CD4-positive, alpha-beta T cell treated with Interferon alpha-2 for 1 hour (primary cell): ENCODE data around the gene MCTP2.
"Not testable (repeated sequence)": the region's sequence is repeated elsewhere in the genome, so short reads cannot be mapped to it uniquely, and the experiment has no call there.

Experiments used
- DNase-seq, 2 donors: peaks; one replicate each; pipeline ENCODE4 v3.0.0-alpha.2; 2020 to 2022

MCTP2 gene

DNA sequence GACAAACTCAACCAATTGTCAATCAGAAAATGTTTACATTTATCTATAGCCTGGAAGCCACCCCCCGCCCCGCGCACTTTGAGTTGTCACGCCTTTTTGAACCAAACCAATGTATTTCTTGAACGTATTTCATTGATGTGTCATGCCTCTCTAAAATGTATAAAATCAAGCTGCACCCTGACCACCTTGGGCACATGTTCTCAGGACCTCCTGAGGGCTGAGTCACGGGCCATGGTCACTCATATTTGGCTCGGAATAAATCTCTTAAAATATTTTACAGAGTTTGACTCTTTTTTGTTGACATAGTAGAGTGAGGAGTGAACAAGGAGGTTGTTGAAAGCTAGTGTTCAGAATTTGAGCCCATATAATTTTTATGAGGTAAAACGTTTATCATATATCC lies 6.5 kb downstream of the MCTP2 start:
- no peak for DNase-seq

DNA sequence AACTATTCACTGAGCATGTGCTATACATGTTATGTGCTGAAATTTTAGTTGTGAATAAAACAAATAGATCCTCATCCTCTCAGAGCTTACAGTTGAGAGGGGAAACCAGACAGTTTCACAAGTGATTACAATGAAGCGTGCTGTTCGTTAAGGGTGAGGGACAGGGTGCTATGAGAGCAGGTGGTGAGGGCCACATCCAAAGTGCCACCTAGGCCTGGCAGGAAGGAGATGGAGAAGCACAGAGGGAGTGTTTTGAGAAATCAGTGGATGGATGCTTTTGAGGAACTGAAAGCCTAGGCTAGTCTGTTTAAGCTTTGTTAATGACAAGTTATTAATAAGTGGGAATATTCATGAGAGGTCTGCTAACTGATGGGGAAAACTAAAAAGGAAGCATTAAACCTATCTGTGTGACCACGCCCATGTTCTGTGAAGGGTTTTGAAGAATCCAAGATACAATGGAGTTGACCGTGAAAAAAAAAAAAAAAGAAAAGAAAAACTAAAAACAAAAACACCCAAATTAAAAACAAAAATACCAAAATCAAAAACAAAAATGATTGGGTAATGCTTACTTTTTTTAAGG lies 7.3 kb downstream of the MCTP2 start:
- peak; percentile 22 to 34 for DNase-seq

DNA sequence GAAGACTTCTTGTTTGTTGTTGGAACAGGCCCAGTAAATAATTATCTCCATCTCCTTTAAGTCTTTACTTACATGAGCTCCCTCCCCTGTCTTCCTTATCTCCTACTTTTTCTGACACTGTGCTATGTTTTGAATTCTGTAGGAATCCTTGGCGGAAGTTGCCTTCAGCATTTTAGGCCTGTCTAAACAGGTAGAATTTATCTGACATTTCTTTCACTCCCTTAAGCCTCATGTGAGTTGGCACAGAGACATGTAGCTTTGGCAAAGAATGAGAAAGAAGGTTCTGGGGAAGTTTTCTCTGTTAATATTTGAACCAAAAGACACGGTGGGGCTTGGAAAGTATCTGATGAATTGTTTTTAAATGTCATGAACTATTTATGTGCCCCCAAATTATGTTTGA lies 8.1 kb downstream of the MCTP2 start:
- no peak for DNase-seq

DNA sequence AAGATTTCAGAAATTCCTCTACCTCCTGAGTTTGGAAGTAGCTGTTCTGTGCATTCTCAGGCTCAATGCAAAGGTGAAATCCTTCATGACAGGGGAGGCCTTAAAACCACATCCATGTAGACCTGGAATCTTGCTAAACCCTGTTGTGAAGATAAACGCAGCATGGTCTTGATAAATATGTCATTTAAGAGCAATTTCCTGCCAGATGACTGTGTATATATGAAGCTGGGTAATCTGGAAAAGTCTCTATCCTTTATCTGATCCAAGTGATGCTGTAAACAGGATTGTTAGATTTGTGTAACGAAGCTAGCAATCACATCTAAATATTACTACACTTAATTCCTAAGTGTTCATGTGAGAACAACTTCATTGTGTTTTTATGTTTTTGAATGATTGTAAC lies 9.1 kb downstream of the MCTP2 start:
- DNase-seq, result no peak

DNA sequence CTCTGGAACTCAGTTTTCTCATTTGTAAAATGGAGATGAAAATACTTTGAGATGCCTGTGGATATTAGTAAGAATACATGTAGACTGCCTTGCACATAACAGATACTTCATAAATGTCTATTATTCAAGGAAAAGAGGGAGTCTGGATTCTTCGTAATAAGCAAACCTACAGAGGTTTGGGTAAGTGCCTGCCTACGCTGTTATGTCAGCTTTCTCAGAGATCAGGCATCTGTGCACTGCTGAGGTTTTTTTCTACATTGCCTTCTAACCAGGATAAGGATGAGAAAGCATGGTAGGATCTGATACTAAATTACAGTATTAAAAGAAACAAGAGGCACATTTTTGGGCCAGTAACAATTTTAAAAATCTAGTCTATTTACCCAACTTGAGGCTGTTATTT lies 10.9 kb downstream of the MCTP2 start:
- DNase-seq, result no peak

DNA sequence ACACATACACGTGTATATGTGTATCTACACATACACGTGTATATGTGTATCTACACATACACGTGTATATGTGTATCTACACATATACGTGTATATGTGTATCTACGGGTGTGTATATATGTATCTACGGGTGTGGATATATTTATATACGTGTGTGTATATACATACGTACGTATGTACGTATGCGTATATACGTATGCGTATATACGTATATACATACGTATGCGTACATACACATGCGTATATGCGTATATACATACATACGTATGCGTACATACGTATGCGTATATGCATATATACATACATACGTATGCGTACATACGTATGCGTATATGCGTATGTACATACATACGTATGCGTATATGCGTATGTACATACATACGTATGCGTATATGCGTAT lies 11.6 kb downstream of the MCTP2 start:
- DNase-seq, result not testable (repeated sequence)

DNA sequence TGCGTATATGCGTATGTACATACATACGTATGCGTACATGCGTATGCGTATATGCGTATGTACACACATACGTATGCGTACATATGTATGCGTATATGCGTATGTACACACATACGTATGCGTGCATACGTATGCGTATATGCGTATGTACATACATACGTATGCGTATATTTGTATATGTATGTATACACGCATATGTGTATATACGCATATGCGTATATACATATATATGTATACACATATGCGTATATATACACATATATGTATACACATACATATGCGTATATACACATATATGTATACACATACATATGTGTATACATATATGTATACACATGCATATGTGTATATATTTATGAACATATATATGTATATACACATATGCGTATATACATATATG lies 12.1 kb downstream of the MCTP2 start:
- DNase-seq, result no peak

DNA sequence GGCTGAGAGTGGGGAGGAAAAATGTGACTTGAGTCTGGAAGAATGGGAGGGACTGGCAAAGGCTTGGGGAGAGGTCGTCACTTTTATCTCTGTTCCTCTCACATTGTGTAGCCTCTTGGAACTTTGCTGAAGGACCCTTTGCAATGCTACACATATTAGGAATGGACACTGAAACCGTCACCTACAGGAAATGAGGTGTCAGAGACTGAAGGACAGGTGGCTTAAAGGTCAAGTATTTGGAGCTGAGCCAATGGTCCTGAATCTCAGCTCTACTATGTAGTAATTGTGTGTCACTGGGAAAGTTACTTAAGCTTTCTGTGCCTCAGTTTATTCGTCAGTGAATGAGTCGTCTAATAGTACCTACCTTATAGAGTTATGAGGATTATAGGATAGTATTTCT lies 14.7 kb downstream of the MCTP2 start:
- no peak for DNase-seq

DNA sequence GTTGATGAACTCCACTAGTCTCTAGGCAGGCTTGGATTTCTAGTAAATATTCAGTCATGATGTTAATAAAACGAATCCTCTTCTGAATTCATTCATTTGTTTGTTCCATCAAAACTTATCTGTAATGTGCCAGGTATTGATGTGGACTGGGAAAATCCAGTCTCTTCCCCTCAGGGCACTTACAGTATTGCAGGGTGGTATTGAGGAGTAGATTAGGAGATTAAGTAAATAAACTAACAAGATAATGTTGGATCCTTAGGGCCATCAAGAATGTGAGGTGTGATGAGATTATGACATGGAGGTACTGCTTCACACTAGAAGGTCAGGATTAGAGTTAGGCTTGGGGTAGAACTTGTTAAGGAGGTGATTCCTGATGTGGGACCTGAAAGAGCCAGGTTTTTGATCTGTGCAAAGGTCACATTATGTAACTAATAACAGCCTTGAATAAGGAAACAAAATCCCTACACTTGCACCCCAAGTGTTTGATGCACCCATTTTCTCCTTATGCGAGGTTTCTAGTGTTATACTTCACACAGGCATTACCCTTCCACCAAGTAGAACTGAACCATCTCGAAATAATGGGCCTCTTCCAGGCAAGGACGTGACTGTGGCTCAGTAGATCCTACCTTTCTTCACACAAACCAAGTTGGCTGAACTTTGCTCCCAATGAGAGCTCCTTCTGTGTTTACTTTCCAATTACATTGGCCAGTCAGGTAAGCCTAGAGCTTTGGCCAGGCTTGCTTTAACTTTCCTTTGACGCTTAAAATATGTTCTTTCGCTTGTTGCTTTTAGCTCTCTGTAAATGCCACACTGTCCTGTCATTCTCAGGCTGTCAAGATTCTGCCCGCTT lies 16.7 kb downstream of the MCTP2 start:
- no peak for DNase-seq

DNA sequence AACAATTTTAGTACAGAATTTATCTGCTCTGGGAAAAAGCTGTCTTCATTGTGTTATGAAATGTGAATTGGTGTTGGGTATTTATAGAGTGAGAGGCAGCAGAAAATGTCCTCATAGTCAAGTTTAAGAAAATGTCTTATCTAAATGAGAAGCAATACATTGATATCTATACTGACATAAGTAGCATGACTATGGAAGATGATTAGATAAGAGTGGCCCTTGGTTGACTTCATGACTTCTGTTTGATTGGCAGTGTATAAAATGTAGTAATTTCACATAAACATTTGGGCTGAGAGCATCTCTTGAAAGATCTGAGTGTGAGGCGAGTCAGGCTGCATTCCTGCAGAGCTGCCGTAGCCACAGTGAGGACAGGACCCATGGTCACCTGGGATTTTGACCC lies 19.4 kb downstream of the MCTP2 start:
- no peak for DNase-seq

DNA sequence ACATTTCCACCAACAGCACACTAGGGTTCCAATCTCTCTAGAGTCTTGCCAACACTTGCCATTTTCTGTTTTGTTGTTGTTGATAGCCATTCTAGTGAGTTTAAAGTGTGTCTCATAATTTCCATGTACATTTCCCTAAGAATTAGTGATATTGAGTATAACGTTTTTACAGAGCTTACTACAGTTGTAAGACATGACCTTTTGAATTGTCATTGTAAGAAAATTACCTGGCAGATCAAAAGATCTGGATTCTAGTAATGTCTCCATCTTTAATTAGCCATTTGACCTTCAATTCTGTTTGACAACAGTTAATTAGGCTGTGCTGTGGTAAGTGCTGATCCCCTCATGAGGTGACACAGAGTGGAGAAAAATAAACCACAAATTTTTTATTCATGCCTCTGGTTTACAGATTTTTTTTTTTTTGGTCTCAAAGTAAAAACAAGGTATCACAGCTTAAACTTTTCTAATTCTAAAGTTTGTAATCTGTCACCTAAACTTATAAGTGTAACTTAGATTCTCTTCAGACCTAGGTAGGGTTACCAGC lies 20.9 kb downstream of the MCTP2 start:
- DNase-seq, result no peak

DNA sequence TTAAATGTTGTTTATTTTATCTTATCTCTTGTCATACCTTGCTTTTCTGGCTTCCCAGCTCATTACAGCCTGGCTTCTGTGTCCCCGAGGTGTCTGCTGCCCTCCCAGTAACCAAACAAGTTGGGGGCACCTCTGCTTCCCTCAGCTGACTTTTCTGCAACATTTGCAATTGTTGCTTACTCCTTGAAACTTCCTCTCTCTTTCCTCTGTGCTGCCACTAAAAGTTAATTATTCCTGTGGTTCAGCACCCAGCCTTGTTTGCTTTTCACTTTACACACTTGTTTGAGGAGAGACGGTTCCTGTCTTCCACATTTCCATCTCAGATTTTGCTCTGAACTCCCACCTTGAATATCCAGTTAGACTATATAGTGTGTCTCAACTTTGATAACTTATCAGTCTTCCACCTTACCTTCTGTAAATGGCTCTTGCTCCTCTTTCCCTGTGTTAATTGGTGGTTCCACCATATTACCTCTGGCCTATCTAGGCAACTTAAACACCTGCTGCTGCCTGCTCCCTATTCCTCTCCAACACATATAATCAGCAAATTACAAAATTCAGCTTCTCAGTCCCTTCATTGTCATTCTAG lies 21.6 kb downstream of the MCTP2 start:
- DNase-seq, result no peak

DNA sequence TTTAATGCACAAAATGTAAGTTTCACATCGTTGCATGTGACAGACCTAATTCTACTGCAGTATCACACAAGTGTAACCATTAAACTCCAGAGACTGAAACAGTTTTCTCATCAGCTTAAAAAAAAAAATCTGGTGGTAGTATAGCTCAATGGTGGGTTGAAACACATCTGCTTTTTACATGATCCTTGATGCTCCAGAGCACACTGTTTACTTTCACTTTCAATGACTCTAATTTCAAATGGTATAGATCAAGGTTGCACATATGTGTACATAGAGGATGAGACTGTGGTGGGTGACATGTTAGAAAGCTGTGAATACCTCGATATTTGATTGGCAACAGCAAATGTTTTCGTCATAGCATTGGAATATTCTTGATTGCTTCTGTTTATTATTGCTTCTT lies 22.4 kb downstream of the MCTP2 start:
- no peak for DNase-seq

DNA sequence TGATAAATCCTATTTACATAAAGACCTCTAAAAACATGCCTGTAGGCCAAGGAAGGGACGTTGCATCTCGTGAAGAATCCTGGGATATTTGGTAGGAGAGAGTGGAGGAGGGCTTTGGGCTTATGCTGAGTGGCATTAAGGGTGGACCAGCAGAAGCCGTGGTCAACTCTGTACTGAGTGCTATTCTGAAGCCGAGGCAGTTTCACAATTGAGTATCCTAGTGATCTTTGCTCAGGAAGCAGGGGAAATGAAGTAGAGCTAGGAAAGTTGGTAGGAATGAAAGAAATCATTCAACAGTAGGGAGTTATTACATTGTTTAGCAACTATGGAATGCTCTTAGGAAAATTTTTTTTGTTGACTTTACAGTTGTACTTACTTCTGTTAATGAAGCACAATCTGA lies 24.2 kb downstream of the MCTP2 start:
- no peak for DNase-seq

DNA sequence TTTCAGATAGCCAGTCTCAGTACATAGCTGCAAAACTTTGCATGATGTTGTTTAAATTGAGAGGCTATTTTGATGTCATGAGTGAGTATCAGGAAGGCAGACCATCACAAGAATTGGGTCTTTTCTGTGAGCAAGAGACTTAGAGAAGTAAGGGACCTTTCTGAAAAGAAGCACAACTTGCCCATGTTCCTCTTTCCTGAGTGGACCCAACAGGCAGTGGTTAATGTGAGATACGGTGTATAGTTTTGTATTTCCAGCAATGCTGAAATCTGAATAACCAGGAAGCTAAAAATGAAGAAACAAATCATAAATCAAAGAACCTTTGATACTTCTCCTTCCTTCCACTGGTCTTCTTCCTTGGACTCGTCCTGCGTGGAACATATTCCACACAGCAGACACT lies 25.1 kb downstream of the MCTP2 start:
- no peak for DNase-seq

DNA sequence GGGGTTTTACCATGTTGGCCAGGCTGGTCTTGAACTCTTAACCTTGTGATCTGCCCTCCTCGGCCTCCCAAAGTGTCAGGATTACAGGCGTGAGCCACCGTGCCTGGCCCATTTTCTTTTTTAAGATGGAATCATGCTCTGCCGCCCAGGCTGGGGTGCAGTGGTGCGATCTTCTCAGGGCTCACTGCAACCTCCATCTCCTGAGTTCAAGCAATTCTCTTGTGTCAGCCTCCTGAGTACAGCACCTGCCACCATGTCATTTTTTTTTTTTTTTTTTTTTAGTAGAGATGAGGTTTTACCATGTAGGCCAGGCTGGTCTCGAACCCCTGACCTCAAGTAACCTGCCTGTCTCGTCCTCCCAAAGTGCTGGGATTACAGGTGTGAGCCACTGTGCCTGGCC lies 26.4 kb downstream of the MCTP2 start:
- not testable (repeated sequence) for DNase-seq

DNA sequence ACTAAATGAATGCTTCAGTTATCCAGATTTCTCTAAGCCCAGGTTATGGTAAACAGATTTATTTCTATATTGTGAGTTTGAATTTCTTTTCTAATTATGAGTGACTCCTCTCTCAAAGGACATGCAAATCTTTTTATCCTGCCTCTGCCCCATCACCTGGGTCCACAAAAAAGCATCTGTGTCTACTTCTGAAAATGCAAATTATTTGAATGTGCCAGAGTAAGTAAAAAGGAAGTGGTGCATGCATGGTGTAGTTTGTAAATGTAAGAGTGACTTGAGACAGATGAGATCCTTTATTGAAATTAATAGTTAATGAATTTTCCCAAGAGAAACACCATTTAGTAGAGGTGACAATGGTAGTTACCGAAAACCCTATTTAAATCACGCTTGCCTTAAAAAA lies 26.9 kb downstream of the MCTP2 start:
- DNase-seq, result peak in 1 of 2 donors; percentile 31

DNA sequence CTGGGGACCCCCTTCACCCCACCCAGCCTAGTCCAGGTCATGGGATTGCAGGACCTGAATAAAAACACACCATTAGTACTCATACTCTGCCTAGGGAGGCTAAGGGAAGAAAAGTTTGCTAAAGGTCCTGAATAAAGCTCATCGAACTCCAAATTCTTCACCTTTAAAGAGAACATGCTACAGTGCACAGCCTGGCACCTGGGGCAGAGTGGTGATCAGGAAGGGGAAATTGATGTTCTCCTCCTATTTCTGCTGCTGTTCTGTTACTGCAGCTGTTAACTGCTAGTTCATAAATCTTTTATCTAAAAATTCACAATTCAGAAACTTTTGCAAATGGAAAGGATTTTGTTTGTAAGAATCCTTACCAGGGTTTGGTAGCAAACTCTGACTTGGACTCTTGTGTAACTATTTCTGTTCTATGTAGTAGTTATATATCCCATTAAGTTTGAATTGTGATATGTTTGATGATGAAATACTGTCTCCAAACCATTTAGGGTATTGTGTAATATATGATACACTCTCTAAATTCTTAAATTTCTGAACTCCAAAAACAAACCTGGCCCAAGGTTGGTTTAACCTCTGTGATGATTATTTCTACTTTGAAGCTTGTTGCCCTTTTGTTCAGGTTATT lies 27.9 kb downstream of the MCTP2 start:
- DNase-seq, result no peak

DNA sequence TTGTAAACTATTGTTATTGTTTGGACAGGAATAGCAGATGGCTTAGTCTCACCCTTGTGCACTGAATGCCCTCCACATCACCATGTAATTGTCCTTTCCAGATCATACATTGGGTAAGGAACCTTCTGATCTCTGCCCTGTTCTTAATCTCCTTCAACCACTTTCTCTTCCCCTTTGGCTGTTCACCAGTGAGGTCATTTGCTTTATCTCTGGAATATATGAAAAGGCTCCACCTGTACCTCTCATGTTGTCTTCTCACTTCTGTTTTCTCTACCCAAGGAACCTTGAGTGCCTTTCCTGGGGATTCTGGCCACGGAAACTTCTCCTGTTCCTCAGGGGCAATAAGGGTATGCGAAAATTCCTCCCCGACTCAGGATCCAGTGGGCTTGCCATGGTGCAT lies 28.5 kb downstream of the MCTP2 start:
- DNase-seq, result no peak

DNA sequence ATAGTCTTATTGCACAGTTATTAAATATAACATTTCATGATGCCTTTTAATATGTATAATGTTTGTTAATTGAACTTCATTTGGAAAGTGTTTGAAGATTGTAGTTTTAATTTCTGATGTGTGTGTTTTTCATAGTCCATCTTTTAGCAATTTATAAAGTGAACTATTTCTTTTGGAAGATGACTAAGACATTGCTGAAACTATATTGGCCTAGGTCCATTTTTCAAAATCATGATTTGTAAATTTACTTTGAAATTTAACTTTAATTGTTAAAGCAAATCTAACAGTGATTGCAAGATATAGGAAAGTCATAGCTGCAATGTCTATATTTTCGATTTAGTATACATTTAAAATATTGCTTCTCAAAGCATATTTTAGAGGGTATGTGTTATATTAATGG lies 30.8 kb downstream of the MCTP2 start:
- DNase-seq, result no peak

DNA sequence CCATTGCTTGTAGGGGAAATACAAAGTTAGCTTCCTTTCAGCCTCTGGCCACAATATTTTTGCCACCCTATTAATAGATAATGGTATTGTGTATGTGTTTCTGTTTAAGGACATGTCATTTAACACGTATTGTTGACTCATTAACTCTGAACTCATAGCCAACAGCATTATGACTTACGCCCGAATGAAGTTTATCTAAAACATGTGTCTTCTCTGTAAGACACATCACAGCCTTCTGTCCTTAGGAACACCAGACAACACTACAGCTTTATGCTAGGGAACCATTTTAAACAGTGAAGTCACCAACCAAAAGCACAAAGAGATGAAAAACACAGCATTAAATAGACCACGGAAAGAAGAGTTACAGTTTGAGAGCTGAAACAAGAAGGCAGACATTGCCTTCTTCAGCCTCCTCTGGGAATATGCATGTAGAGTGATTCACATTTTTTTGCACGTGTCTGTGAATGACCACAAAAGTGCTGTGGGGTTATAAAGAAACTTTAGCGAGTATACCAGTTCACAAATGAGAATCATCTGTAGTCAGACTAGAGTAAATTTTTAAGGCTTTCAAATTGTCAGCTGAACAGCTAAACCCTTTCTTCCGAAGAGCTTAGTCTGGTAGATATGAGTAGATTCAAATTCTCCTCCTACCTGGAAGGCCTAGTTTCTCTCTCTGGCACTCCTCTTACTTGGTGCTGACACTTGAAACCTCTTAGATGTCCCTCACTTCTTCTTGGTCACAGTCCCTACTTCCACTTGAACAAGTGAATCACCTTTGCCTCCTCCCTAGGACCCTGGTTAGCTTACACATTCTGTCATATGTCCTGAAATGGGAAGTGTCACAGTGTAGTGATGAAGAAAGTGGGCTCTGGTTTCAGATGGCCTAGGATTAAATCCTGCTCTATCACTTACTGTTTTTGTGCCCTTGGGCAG lies 32.2 kb downstream of the MCTP2 start:
- no peak for DNase-seq

DNA sequence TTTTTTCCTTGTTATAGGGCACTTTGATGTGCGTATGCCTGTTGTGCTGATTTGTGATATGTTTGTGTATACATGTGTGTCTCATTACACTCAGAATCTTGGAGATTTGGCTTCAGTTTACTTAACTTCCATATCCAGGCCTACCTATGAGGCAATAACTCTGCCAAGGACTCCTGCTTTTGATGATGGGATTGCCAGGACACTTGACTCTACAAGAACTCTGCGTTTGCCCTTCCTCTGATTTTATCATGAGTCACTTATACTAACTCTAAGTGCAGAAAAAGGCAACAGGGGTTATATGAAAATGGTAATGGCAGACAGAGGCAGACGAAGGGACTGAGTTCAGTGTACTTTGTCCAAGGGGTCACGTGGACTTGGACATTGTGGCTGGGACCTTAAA lies 33.6 kb downstream of the MCTP2 start:
- DNase-seq, result no peak

DNA sequence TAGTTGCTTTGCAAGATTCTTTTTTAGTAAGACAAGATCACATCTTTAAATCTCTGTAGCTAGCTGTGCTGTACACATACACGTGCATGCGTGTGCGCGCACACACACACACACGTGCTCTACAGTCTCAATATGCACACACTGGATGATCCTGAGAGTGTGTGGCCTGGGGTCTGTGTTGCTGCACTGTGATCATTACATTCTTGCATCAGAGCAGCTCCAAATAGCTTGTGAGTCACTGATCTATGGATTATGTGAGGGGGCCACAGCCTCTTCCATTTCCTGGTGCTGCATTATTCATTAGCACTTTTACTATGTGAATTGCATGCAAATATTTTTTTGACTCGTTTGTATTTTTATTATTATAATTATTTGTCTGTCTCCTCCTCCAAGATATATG lies 34.6 kb downstream of the MCTP2 start:
- no peak for DNase-seq
